ENCODE results near the gene SORBS1. TPM values are rescaled to one million over a fixed set of nuclear protein-coding genes. Genes with fewer than 3 reads are reported as not detected.

The SORBS1 gene
- total RNA-seq, 2 donors from 2014 or later, result 56.8 to 79.1 TPM

DNA sequence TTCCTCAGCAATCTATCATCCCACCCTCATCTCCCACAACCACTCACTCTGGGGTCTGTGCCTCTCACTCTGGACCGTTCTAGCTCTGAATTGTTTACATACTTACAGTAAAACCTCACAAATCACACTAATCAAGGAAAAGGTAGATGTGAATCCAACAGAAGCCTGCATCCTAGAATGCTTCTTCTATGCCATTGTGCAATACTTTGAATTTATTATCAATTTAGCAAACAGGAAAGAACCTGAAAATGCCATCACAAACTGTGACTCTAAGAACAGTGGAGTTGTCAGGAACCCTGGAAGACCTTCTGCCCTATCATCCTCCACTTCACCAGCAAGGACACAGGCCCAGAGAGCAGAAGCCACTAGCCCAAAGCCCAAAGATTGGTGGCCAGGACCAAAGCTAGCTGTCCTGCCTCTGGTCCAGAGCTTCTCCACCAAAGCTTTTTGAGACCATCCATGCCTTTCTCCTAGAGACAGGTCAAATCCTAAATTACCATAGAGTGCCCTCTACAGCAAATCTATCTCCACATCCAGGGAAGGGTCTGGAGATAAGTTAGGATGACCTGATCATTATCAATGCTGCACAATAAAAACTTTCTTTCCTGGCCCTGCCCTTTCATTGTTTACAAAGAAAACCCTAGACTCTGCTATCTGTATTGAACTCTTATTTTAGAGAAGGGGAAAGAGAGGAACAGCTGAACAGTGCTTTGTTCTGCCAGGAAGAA, 2.4 kb downstream of the SORBS1 start:
- H3K9me3 ChIP-seq, result no peaks in the 10 kb centered on the region
- H3K27me3 ChIP-seq, result no peaks in the 10 kb centered on the region
- 52% methylated on average over 1 of the region's 1 CpG for WGBS, 2 donors
- no peak for ATAC-seq
- intact Hi-C loops (cut with DNase I), result no loop called here
- no peak overlapping the region for H3K4me3 ChIP-seq
- H3K4me1 ChIP-seq, result peaks cover 33% of the 10 kb centered on the region
- H3K27ac ChIP-seq, result no peak overlapping the region
- TF ChIP-seq CTCF (IDR thresholded peaks at IDR 0.05) (no peak), POLR2A (IDR thresholded peaks at IDR 0.05) (no peak)
- DNase-seq, result no peak
- no peaks in the 10 kb centered on the region for H3K36me3 ChIP-seq (replicated peaks in 1 of 2; ENCODE audit: insufficient read depth in 1 of 2, low read depth in 2 of 2)

DNA sequence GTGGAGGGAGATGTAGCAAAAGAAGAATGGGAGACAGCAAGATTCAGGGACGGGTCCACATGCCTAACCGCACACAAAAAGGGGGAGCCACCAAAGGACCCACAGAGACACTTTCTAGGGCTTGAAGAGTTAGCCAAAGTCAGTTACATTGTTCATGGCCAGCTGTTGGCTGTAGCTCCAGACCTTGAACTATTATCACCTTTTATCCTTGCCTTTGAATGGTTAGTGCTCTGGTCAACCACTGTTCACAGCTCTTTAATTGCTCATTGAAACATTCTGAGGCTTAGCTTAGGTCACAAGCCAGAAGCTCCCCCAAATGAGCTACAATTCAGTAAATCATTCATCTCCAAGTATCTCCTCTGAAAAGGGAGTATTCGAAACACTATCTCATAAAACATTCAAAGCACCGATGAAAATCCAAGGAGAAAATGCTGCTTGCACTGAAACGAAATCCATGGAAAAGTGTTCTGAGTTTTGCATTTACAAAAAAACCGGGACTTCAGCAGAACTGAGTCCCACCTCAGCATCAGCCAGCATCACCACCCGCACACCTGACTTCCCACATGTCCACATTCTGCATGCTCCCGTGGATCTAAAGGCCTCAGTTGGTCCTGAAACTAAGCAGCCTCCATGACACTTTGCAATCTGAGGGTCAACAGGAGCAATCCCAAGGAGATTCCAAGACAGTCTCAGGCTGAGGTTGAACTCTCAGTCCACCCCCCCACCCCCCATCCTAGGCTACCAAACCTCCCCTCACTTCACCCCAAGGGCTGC, 4.0 kb downstream of the SORBS1 start:
- H3K27ac ChIP-seq, result no peak overlapping the region
- WGBS, 2 donors, result 77 to 80% methylated on average over 8 of the region's 8 CpGs
- peaks cover 33% of the 10 kb centered on the region for H3K4me1 ChIP-seq
- no peak overlapping the region for H3K4me3 ChIP-seq
- no peaks in the 10 kb centered on the region for H3K36me3 ChIP-seq (replicated peaks in 1 of 2; ENCODE audit: insufficient read depth in 1 of 2, low read depth in 2 of 2)
- no peaks in the 10 kb centered on the region for H3K9me3 ChIP-seq
- DNase-seq (no peak), ATAC-seq (no peak)
- H3K27me3 ChIP-seq, result no peaks in the 10 kb centered on the region
- intact Hi-C loops (cut with DNase I), result no loop called here
- no peak for TF ChIP-seq POLR2A (IDR thresholded peaks at IDR 0.05)
- TF ChIP-seq CTCF (IDR thresholded peaks at IDR 0.05), result no peak

GRCh38 chr10:95553674-95554073, 7.5 kb downstream of the SORBS1 start:
- no peak for ATAC-seq
- H3K27ac ChIP-seq, result no peak overlapping the region

GRCh38 chr10:95552679-95553342, 8.4 kb downstream of the SORBS1 start:
- Histone ChIP-seq H3K4me1 (peaks cover 13% of the 10 kb centered on the region), H3K36me3 (replicated peaks in 1 of 2; ENCODE audit: insufficient read depth in 1 of 2, low read depth in 2 of 2) (no peaks in the 10 kb centered on the region), H3K4me3 (no peak overlapping the region), H3K9me3 (no peaks in the 10 kb centered on the region), H3K27me3 (no peaks in the 10 kb centered on the region), H3K27ac (no peak overlapping the region)
- TF ChIP-seq POLR2A (IDR thresholded peaks at IDR 0.05), result no peak
- no peak for TF ChIP-seq CTCF (IDR thresholded peaks at IDR 0.05)
- intact Hi-C loops (cut with DNase I), result no loop called here
- DNase-seq (no peak), ATAC-seq (no peak)
- 92 to 93% methylated on average over 5 of the region's 5 CpGs for WGBS, 2 donors

More at GRCh38 chr10:95553674-95554073, 7.5 kb downstream of the SORBS1 start:
- no peak overlapping the region for H3K4me3 ChIP-seq
- no peaks in the 10 kb centered on the region for H3K9me3 ChIP-seq
- 95 to 100% methylated on average over 4 of the region's 4 CpGs for WGBS, 2 donors
- no peaks in the 10 kb centered on the region for H3K36me3 ChIP-seq (replicated peaks in 1 of 2; ENCODE audit: insufficient read depth in 1 of 2, low read depth in 2 of 2)
- DNase-seq, result no peak
- TF ChIP-seq CTCF (IDR thresholded peaks at IDR 0.05) (no peak), POLR2A (IDR thresholded peaks at IDR 0.05) (no peak)
- peaks cover 21% of the 10 kb centered on the region for H3K4me1 ChIP-seq
- H3K27me3 ChIP-seq, result no peaks in the 10 kb centered on the region
- intact Hi-C loops (cut with DNase I), result no loop called here

Measured in body of pancreas (tissue), 4 donors.